Skeletal muscle satellite cell (primary cell): Measurements from ENCODE around the gene TXNRD1.

Source experiments
- H3K27me3 ChIP-seq: 2 replicates; pipeline ENCODE4 v1.7.0; 2013; ENCODE audit warnings: low read length; ENCODE audit not compliant: control insufficient read depth, insufficient read depth
- H3K36me3 ChIP-seq: 2 replicates; pipeline ENCODE4 v1.7.0; 2013; ENCODE audit warnings: mild to moderate bottlenecking, control low read depth, low read length; ENCODE audit not compliant: insufficient read depth
- H3K4me1 ChIP-seq: 2 replicates; pipeline ENCODE4 v1.7.0; 2013; ENCODE audit warnings: low read length; ENCODE audit not compliant: control insufficient read depth, insufficient read depth
- H3K4me2 ChIP-seq: 2 replicates; pipeline ENCODE4 v1.7.0; 2013; ENCODE audit warnings: mild to moderate bottlenecking, low read length
- H3K4me3 ChIP-seq: 2 replicates; pipeline ENCODE4 v1.7.0; 2013; ENCODE audit warnings: low read length
- H3K9ac ChIP-seq: 2 replicates; pipeline ENCODE4 v1.7.0; 2013; ENCODE audit warnings: mild to moderate bottlenecking, low read depth, low read length, moderate library complexity
- H3K9me3 ChIP-seq: replicated peaks from 2 replicates; pipeline ENCODE4 v1.7.0; 2013; ENCODE audit warnings: mild to moderate bottlenecking, control low read depth, low read length

The TXNRD1 gene

DNA sequence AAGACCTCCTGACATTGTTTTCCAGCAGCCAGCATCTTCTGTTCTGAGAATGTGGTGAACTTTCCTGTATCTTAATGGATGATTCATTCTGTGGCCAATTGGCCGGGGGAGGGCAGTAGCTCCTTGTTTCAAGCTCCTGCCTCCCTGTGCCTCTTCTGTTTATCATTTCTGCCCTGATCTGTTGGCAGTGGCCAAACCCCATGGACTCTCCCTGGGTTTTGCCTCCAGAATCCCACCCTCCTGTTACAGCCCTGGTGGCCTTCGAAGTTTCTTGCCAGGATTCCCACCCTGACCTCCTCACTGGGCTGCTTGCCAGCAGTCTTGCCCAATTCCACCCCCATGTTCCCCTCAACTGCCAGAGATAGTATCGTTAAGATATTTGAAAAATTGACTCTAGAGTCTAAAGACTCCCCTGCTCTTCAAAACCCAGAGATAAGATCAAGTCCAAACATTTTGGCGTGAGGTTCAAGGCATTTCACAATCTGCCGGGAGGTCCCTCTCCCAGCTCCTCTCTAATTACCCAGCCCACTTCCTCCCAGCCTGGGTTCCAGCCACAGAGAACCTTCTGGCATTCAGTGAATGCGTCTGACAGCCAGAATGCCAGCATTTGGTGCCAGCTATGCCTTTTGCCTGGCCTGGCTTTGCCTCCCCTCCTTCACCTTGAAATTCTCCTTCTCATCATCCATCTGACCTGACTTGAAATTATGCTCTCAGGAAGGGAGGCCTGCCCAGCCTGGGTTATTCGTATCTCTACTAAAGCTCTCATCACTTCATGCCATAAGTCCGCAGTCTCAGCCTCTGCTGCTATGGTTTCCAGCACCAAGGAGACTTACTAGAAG is 37.7 kb upstream of the TXNRD1 start:
- Histone ChIP-seq H3K4me1 (peaks cover 44% of the 10 kb centered on the region), H3K4me3 (peak overlapping the region; percentile 35), H3K9ac (peak overlapping the region; percentile 56), H3K27me3 (no peaks in the 10 kb centered on the region), H3K4me2 (peak overlapping the region; percentile 71), H3K9me3 (no peaks in the 10 kb centered on the region), H3K36me3 (no peaks in the 10 kb centered on the region)

- Histone ChIP-seq H3K27me3 (no peaks in the 10 kb centered on the region), H3K4me2 (no peak overlapping the region), H3K4me3 (no peak overlapping the region), H3K36me3 (no peaks in the 10 kb centered on the region), H3K9ac (no peak overlapping the region), H3K4me1 (peaks cover 44% of the 10 kb centered on the region), H3K9me3 (peaks cover 6% of the 10 kb centered on the region)
These were observed 35.2 kb upstream of the TXNRD1 start for GRCh38 chr12:104180374-104180773.

DNA sequence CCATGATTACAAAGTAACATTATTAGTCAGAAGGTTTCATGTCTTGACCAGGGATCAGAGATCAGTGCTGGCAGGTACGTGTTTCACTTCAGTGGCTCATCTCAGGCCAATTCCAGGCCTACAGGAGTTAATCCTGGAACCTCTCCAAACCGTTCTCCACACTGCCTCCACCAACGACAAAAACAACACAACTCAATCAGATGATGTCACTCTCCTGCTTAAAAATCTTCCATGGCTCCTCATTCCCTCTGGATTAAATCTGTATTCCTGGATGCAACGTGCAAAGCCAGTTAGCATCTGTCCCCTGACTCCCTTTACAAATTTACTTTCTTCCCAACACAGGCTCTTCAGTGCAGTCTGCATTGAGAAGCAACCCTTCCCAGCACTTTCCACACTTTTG is 34.3 kb upstream of the TXNRD1 start:
- H3K9ac ChIP-seq = no peak overlapping the region
- no peak overlapping the region for H3K4me2 ChIP-seq
- peaks cover 6% of the 10 kb centered on the region for H3K9me3 ChIP-seq

DNA sequence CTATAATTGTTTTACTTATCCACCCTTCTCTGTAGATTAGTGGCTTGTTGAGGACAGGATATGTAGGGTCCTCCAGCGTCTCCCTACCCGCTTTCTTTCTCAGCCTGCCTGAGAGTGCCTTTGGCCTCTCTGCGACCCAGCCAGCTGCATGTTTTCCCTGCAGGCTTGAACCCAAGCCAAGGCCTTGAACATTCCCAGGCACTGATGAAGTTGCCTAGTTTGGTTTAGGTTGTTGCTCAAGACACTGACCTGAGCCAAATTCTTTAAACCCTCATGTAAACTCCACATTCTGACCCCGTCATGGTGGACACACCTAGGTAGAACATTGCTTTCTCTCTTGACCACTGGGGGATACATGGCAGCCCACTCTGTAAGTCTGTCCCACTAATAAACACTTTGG is 33.4 kb upstream of the TXNRD1 start:
- H3K4me2 ChIP-seq = peak overlapping the region; percentile 36
- peaks cover 6% of the 10 kb centered on the region for H3K9me3 ChIP-seq
- H3K4me1 ChIP-seq = peaks cover 40% of the 10 kb centered on the region
- no peak overlapping the region for H3K4me3 ChIP-seq
- no peak overlapping the region for H3K9ac ChIP-seq
- H3K36me3 ChIP-seq = no peaks in the 10 kb centered on the region
- H3K27me3 ChIP-seq = no peaks in the 10 kb centered on the region

More for the DNA sequence above, 34.3 kb upstream of the TXNRD1 start:
- H3K27me3 ChIP-seq = no peaks in the 10 kb centered on the region
- H3K4me3 ChIP-seq = no peak overlapping the region
- H3K36me3 ChIP-seq = no peaks in the 10 kb centered on the region
- H3K4me1 ChIP-seq = peaks cover 44% of the 10 kb centered on the region

DNA sequence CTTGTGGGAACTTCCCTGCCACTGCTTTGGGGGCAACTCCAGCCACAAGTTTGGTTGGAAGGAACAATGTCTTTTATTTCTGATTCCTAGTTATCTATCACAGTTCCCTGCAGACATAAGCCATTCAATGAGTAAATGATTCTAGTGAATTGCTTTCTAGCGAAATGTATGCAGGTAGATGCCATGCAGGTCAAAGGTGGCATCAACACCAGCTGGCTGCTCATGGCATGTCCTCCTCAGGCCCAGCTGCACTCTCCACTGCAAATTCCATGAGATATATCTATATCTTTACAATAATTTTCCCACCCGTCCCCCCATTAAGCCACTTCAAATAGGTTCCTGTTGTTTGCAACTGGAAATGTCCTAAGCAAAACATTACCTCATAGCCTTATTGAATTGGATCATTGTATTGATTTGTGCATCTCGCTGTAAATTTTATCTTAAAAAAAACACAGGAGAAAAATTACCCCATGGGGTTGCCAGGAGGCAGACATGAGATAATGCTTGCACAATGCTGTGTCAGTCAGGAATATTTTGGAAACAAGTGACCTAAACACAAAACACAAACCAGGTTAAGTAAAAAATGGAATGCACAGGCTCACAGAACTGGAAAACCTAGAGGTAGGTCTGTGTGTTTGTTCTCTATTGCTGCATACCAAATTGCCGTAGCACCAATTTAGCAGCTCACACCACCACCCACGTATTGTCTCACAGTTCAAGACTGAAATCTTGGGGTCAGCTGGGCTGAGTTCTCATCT is 32.8 kb upstream of the TXNRD1 start:
- peak overlapping the region; percentile 36 for H3K4me2 ChIP-seq
- H3K4me3 ChIP-seq = no peak overlapping the region
- H3K9me3 ChIP-seq = peaks cover 6% of the 10 kb centered on the region
- H3K27me3 ChIP-seq = no peaks in the 10 kb centered on the region
- H3K4me1 ChIP-seq = peaks cover 35% of the 10 kb centered on the region
- H3K36me3 ChIP-seq = no peaks in the 10 kb centered on the region
- no peak overlapping the region for H3K9ac ChIP-seq

- Histone ChIP-seq H3K9ac (no peak overlapping the region), H3K4me3 (no peak overlapping the region), H3K36me3 (no peaks in the 10 kb centered on the region)
These were observed 32.1 kb upstream of the TXNRD1 start for GRCh38 chr12:104183443-104183842.

DNA sequence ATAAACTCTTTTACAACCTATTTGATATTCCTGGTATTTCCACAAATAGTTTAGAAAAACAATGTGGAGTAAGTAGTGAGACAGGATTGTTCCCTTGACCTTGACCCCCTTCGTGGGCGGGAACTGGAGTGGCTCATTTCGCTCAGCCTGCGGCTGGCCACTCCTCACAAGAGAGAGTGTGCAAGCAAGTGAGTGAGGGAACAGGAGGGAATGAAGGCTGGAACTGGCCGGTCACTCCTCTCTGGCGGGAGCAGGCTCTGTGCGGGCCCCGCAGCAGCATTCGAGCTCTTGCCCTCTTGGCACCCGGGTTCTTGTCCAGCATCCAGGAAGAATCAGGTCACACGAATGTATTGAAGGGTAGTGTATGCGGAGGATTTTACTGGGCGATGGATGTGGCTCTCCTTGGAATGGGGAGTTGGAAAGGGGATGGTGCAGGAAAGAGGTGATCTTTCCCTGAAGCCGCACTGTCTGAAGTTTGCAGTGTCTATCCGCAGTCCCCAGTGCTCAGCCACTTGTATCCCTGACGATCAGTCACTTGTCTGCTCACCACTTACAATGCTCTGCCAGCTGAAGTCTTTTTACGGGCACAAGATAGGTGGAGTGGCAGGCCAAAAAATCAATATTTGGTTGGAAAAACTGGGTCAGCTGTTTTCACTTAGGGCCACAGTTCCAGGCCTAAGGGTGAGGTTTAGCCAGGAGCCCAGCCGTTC is 28.0 kb upstream of the TXNRD1 start:
- Histone ChIP-seq H3K27me3 (no peaks in the 10 kb centered on the region), H3K4me2 (no peak overlapping the region), H3K9ac (no peak overlapping the region), H3K36me3 (no peaks in the 10 kb centered on the region), H3K4me3 (no peak overlapping the region), H3K4me1 (peaks cover 11% of the 10 kb centered on the region), H3K9me3 (peaks cover 6% of the 10 kb centered on the region)

More at GRCh38 chr12:104183443-104183842, 32.1 kb upstream of the TXNRD1 start:
- no peak overlapping the region for H3K4me2 ChIP-seq
- H3K4me1 ChIP-seq = peaks cover 28% of the 10 kb centered on the region
- no peaks in the 10 kb centered on the region for H3K27me3 ChIP-seq
- H3K9me3 ChIP-seq = peaks cover 6% of the 10 kb centered on the region

DNA sequence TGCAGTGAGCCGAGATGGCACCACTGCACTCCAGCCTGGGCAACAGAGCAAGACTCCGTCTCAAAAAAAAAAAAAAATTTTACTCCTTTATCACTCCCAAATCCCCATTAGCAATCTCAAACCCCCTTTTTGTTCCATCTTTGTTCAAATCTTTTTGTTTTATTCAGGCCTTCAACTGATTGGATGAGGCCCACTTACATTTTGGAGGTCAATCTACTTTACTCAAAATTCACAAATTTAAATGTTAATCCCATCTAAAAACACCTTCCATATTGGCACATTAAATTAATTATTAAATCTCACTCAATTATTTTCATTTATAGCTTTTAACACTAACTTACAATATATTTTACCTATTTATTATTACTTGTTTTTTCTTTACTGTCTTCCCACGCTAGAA is 27.0 kb upstream of the TXNRD1 start:
- Histone ChIP-seq H3K4me1 (peaks cover 6% of the 10 kb centered on the region), H3K27me3 (no peaks in the 10 kb centered on the region), H3K4me3 (no peak overlapping the region)

GRCh38 chr12:104189915-104190555 is 25.5 kb upstream of the TXNRD1 start:
- no peak overlapping the region for H3K4me2 ChIP-seq
- no peak overlapping the region for H3K9ac ChIP-seq
- no peaks in the 10 kb centered on the region for H3K9me3 ChIP-seq
- H3K4me1 ChIP-seq = peaks cover 6% of the 10 kb centered on the region
- no peaks in the 10 kb centered on the region for H3K27me3 ChIP-seq
- no peaks in the 10 kb centered on the region for H3K36me3 ChIP-seq
- no peak overlapping the region for H3K4me3 ChIP-seq

More for the DNA sequence above, 27.0 kb upstream of the TXNRD1 start:
- Histone ChIP-seq H3K9ac (no peak overlapping the region), H3K9me3 (peaks cover 2% of the 10 kb centered on the region), H3K36me3 (no peaks in the 10 kb centered on the region), H3K4me2 (no peak overlapping the region)

- Histone ChIP-seq H3K27me3 (no peaks in the 10 kb centered on the region), H3K4me3 (no peak overlapping the region), H3K36me3 (no peaks in the 10 kb centered on the region), H3K9ac (no peak overlapping the region), H3K9me3 (no peaks in the 10 kb centered on the region), H3K4me2 (no peak overlapping the region), H3K4me1 (peaks cover 6% of the 10 kb centered on the region)
These were observed 24.9 kb upstream of the TXNRD1 start for GRCh38 chr12:104190641-104191176.

GRCh38 chr12:104197264-104197663 is 18.3 kb upstream of the TXNRD1 start:
- Histone ChIP-seq H3K9ac (no peak overlapping the region), H3K4me1 (peaks cover 4% of the 10 kb centered on the region), H3K27me3 (no peaks in the 10 kb centered on the region), H3K4me3 (no peak overlapping the region), H3K9me3 (peaks cover 7% of the 10 kb centered on the region), H3K36me3 (no peaks in the 10 kb centered on the region), H3K4me2 (no peak overlapping the region)
